Kidney epithelial cell (primary cell): ENCODE data around the gene ACMSD. TPM values are rescaled to one million over a fixed set of nuclear protein-coding genes. Genes with fewer than 3 reads are reported as not detected.
"Not testable (repeated sequence)": the region's sequence is repeated elsewhere in the genome, so short reads cannot be mapped to it uniquely, and the experiment has no call there.

Experiments used
- DNase-seq: peaks from one replicate; pipeline ENCODE4 v3.0.0-alpha.2; 2010; ENCODE audit warnings: low read depth
- H3K27me3 ChIP-seq: 2 replicates; pipeline ENCODE4 v1.6.0; 2011; ENCODE audit warnings: low read length; ENCODE audit not compliant: control insufficient read depth, insufficient read depth
- H3K36me3 ChIP-seq: 2 replicates; pipeline ENCODE4 v1.5.1; 2011; ENCODE audit warnings: low read length; ENCODE audit not compliant: control insufficient read depth, insufficient read depth
- H3K4me3 ChIP-seq: 2 replicates; pipeline ENCODE4 v1.5.1; 2011; ENCODE audit warnings: low read depth, mild to moderate bottlenecking, control low read depth, low read length
- total RNA-seq: library from RNA; depleted of rRNA; stranded (reverse); fragments of >200 nt; gene quantifications from 2 replicates; pipeline ENCODE4 v1.2.3, GENCODE V29; 2015
- TF ChIP-seq, protein P1 (sequence below): IDR thresholded peaks from 2 replicates; pipeline ENCODE4 v1.5.1; 2011; ENCODE audit warnings: mild to moderate bottlenecking, moderate library complexity, low read length, control low read depth, inconsistent platforms; ENCODE audit not compliant: insufficient read depth, poor library complexity, severe bottlenecking

Gene ACMSD
- total RNA-seq, 1 donor from 2014 or later: not detected

DNA sequence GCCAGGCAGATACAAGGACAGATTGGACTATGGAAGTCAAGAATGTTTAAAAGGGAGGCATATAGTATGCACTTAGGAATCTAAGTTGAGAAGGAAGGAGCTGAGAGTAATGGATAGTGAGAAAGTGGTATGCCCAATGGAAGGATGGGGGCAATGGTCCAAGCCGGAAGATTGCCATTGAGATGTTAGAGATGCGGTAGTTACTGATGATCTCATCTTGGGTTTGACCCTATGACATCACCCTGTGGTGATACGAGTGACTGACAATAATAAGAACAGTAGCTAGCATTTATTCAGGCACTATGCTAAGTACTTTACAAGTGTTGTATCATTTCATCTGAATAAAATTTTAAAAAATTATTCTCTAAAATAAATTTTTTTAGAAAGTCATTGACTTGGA, 38.5 kb upstream of the ACMSD start:
- no peak for DNase-seq
- TF ChIP-seq, protein P1, sequence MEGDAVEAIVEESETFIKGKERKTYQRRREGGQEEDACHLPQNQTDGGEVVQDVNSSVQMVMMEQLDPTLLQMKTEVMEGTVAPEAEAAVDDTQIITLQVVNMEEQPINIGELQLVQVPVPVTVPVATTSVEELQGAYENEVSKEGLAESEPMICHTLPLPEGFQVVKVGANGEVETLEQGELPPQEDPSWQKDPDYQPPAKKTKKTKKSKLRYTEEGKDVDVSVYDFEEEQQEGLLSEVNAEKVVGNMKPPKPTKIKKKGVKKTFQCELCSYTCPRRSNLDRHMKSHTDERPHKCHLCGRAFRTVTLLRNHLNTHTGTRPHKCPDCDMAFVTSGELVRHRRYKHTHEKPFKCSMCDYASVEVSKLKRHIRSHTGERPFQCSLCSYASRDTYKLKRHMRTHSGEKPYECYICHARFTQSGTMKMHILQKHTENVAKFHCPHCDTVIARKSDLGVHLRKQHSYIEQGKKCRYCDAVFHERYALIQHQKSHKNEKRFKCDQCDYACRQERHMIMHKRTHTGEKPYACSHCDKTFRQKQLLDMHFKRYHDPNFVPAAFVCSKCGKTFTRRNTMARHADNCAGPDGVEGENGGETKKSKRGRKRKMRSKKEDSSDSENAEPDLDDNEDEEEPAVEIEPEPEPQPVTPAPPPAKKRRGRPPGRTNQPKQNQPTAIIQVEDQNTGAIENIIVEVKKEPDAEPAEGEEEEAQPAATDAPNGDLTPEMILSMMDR: no peak
- H3K4me3 ChIP-seq: no peak overlapping the region
- H3K36me3 ChIP-seq: no peaks in the 10 kb centered on the region
- no peaks in the 10 kb centered on the region for H3K27me3 ChIP-seq

DNA sequence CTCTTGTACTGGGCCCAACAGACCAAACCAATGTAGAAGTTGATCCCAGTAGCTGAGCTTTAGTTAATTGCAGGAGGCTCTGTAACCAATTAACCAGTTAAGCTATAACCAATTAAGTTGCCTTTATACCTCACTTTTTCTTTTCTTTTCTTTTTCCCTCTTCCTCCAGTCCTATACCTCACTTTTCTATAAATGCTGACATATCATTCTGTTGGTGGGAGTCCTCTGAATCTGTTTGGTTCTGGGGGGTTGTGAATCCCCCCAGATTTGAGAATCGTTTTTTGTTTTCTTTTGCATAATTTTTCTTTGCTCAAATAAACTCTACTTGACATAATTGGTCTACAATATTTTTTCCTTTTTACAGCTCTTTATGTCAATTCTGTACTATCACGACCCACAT, 38.1 kb upstream of the ACMSD start:
- no peak for DNase-seq
- Histone ChIP-seq H3K4me3 (no peak overlapping the region), H3K36me3 (no peaks in the 10 kb centered on the region), H3K27me3 (no peaks in the 10 kb centered on the region)
- TF ChIP-seq, protein P1: no peak

DNA sequence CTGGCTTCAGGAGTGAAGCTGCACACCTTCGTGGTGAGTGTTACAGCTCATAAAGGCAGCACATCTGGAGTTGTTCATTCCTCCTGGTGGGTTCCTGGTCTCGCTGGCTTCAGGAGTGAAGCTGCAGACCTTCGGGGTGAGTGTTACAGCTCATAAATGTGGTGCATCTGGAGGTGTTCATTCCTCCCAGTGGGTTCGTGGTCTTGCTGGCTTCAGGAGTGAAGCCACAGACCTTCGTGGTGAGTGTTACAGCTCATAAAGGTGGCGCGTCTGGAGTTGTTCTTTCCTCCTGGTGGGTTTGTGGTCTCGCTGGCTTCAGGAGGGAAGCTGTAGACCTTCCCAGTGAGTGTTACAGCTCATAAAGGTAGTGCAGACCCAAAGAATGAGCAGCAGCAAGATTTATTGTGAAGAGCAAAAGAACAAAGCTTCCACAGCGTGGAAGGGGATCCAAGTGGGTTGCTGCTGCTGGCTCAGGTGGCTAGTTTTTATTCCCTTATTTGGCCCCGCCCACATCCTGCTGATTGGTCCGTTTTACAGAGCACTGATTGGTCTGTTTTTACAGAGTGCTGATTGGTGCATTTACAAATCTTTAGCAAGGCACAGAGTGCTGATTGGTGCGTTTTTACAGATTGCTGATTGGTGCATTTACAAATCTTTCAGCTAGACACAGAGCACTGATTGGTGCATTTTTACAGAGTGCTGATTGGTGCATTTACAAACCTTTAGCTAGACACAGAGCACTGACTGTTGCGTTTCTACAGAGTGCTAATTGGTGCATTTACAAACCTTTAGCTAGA, 34.6 kb upstream of the ACMSD start:
- not testable (repeated sequence) for DNase-seq, H3K36me3 ChIP-seq, H3K27me3 ChIP-seq, H3K4me3 ChIP-seq

DNA sequence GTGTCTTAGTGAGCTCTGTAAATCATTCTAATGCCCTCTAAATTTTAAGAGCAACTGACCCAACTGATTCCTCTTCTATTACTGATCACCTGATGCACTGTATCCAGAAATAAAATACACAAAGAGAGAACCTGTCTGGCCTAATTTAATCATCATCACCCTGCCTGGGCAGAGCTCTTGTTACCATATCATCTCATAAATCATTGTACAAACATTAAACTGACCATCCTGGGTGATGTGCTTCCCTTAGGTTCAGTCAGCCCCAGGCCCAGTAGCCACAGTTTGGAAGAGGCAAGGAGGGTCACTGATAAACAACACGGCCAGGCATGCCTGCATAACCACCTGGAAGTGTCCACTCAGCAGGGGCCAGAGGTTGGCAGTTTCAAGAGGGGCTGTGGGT, 22.7 kb upstream of the ACMSD start:
- TF ChIP-seq, protein P1: no peak
- Histone ChIP-seq H3K27me3 (no peaks in the 10 kb centered on the region), H3K4me3 (no peak overlapping the region), H3K36me3 (no peaks in the 10 kb centered on the region)
- no peak for DNase-seq

DNA sequence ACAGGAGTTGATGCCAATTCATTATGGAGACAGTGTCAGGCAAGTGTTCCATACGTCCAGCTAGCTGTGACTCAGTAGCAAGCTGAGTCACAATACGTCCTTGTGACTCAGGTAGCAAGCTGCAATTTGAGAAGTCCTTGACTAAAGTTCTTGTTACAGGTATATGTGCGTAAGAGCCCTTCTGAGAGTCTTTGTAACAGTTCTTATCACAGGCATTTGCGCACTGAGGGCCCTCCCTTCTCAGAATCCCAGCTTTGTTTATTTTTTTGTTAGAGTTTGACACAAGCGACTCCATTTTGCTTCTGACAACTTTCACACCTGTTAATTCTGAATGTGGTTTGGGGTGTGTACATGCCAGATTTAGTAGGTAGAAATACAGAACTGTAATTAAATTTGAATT, 20.1 kb upstream of the ACMSD start:
- TF ChIP-seq, protein P1: no peak
- peak; percentile 60 for DNase-seq

DNA sequence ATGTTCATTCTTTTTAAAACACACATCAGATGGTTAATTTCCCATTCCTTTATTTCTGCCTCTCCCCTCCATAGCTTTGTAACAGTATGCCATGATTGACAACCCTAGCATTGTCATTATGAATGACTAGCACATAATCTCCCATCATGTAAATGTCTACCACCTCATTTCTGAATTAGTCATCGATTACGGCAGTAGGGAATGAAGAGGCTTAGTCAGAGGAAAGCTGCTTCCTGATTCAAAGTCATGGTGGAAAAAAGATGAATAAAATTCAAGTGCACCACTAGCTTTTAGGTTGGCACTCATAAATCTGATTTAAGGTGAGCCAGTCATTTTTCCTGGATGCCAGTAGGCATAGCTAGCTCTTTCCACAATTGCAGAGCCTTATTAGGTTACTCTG, 19.1 kb upstream of the ACMSD start:
- H3K27me3 ChIP-seq: no peaks in the 10 kb centered on the region
- DNase-seq: peak; percentile 74
- TF ChIP-seq, protein P1: no peak
- no peaks in the 10 kb centered on the region for H3K36me3 ChIP-seq
- H3K4me3 ChIP-seq: no peak overlapping the region

More for the DNA sequence above, 20.1 kb upstream of the ACMSD start:
- Histone ChIP-seq H3K4me3 (no peak overlapping the region), H3K36me3 (no peaks in the 10 kb centered on the region), H3K27me3 (no peaks in the 10 kb centered on the region)
